ENCODE data around the gene ATAT1. TPM values are rescaled to one million over a fixed set of nuclear protein-coding genes. Genes with fewer than 3 reads are reported as not detected.

ATAT1 gene
- polyA plus RNA-seq, 1 of the 3 experiments (the other 2 are of a cell fraction), result 36.2 TPM

- Histone ChIP-seq H3K4me3 (ENCODE audit: low read depth in 2 of 2, low read length in 1 of 2) (no peak overlapping the region), H3K9me3 (no peaks in the 10 kb centered on the region), H3F3A (replicated peaks; ENCODE audit: insufficient read depth) (peaks cover 18% of the 10 kb centered on the region), H3K79me2 (ENCODE audit: insufficient read depth) (peaks cover 35% of the 10 kb centered on the region), H2AFZ (ENCODE audit: low read depth) (no peak overlapping the region), H3K4me2 (no peak overlapping the region), H4K20me1 (ENCODE audit: insufficient read depth) (no peaks in the 10 kb centered on the region), H3K9ac (no peak overlapping the region), H3K27ac (ENCODE audit: low read depth in 2 of 2, low read length in 1 of 2) (no peak overlapping the region), H3K36me3 (replicated peaks in 1 of 2; ENCODE audit: control insufficient read depth in 1 of 2, insufficient read depth in 2 of 2, low read length in 1 of 2) (peaks cover 28 to 65% of the 10 kb centered on the region in 2 experiments), H3K9me2 (no peaks in the 10 kb centered on the region), H3K27me3 (ENCODE audit: insufficient read depth) (no peaks in the 10 kb centered on the region), H3K4me1 (ENCODE audit: control insufficient read depth in 1 of 2, insufficient read depth in 2 of 2, low read depth in 1 of 2, low read length in 1 of 2) (peaks cover 9 to 12% of the 10 kb centered on the region in 2 experiments; a peak in 2 of 4 replicates)
- WGBS (ENCODE audit: low lambda C conversion rate), result 94% methylated on average over 8 of the region's 8 CpGs
- ChIA-PET POLR2A (interaction anchor here (1.5 kb wide), 2 partner anchors 8 to 10 kb away, joined by 12 to 14 read pairs; partner anchors contain the start of genes MRPS18B and PPP1R10), CTCF (interaction anchor here (1.0 to 1.7 kb wide), 5 partner anchors 15 to 454 kb away, joined by 3 to 5 read pairs (median 3); no protein-coding TSS in a partner anchor)
- no peak for TF ChIP-seq ELF1 (IDR thresholded peaks at IDR 0.05)
- no peak for TF ChIP-seq NFIC (IDR thresholded peaks at IDR 0.05; ENCODE audit: borderline replicate concordance)
- TF ChIP-seq CHD2 (IDR thresholded peaks at IDR 0.05; ENCODE audit: low read length, partially characterized antibody), result no peak
- no peak for TF ChIP-seq USF2 (IDR thresholded peaks at IDR 0.05; ENCODE audit: borderline replicate concordance, low read depth, low read length)
- TF ChIP-seq TAF1 (IDR thresholded peaks at IDR 0.05; ENCODE audit: borderline replicate concordance, low read depth, low read length), result no peak
- no peak for TF ChIP-seq SMC3 (IDR thresholded peaks at IDR 0.05; ENCODE audit: low read depth, low read length)
- no peak for TF ChIP-seq FOSL2 (IDR thresholded peaks at IDR 0.05; ENCODE audit: borderline replicate concordance, low read depth)
- TF ChIP-seq GATA2 (CRISPR knock-in tag; IDR thresholded peaks at IDR 0.05), result no peak
- TF ChIP-seq FOXJ3 (CRISPR knock-in tag; IDR thresholded peaks at IDR 0.05), result no peak
- TF ChIP-seq MAX (IDR thresholded peaks at IDR 0.05; ENCODE audit: low read depth), result no peak
- TF ChIP-seq SIN3A (IDR thresholded peaks at IDR 0.05; ENCODE audit: borderline replicate concordance, low read depth, low read length), result no peak
- TF ChIP-seq MEF2A (IDR thresholded peaks at IDR 0.05; ENCODE audit: borderline replicate concordance, low read depth), result no peak
- no peak for TF ChIP-seq RAD21 (IDR thresholded peaks at IDR 0.05; ENCODE audit: low read length)
- no peak for TF ChIP-seq IRF3 (IDR thresholded peaks at IDR 0.05; ENCODE audit: low read depth, low read length)
- TF ChIP-seq RFX5 (IDR thresholded peaks at IDR 0.05; ENCODE audit: low read length), result no peak
- no peak for TF ChIP-seq TCF12 (IDR thresholded peaks at IDR 0.05)
- no peak for TF ChIP-seq NRF1 (IDR thresholded peaks at IDR 0.05; ENCODE audit: low read depth, low read length)
- TF ChIP-seq PBX3 (IDR thresholded peaks at IDR 0.05), result no peak
- no peak for TF ChIP-seq USF1 (IDR thresholded peaks at IDR 0.05; ENCODE audit: borderline replicate concordance, low read depth)
- no peak for TF ChIP-seq MXI1 (IDR thresholded peaks at IDR 0.05; ENCODE audit: low read depth, low read length)
- DNase-seq, result no peak
These were observed 1.2 kb upstream of the ATAT1 start for GRCh38 chr6:30625511-30625910.

Measured in SK-N-SH (cell line).